Hepatocyte (in vitro differentiated cells): ENCODE results near the gene SMARCA2.

Experiments
- CTCF ChIP-seq: fragments of 200-600 bp; sonication (generic); IDR thresholded peaks from 2 replicates; pipeline ENCODE4 v1.5.1; 2016; ENCODE audit warnings: antibody characterized with exemption, mild to moderate bottlenecking; ENCODE audit not compliant: poor library complexity
- EZH2 ChIP-seq: fragments of 200-600 bp; sonication (generic); IDR thresholded peaks from 2 replicates; pipeline ENCODE4 v1.6.1; 2016; ENCODE audit warnings: antibody characterized with exemption, mild to moderate bottlenecking, borderline replicate concordance
- EZH2phosphoT487 ChIP-seq: fragments of 200-600 bp; sonication (generic); IDR thresholded peaks from one replicate; pipeline ENCODE4 v1.6.1; 2018; ENCODE audit warnings: antibody characterized with exemption, mild to moderate bottlenecking, low read depth, moderate library complexity; ENCODE audit not compliant: unreplicated experiment, severe bottlenecking

GRCh38 chr9:1966725-1967366 is 48.3 kb upstream of the SMARCA2 start:
- TF ChIP-seq EZH2 (no peak), CTCF (no peak), EZH2phosphoT487 (no peak)
